Measurements from ENCODE around the gene MYO5B.

DNA sequence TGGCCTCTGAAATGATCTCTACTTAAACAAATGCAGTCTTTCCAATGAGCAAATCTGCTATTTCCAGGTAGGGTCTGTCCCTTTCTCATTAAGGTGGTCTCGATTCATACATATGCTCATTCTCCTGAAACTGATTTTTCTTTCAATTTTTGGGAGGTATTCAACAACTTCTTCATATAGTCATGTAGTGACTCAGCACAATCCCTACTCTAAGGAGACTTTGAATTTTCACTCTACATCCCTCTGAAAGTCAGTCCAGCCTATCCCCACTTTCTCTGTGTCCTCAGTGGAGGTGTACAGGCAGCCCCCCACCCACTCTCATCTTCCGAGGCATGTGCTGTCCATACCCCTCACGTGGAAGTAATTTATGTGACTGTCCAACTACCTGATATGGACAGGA lies 281.7 kb downstream of the MYO5B start:
- TF ChIP-seq, protein P1, sequence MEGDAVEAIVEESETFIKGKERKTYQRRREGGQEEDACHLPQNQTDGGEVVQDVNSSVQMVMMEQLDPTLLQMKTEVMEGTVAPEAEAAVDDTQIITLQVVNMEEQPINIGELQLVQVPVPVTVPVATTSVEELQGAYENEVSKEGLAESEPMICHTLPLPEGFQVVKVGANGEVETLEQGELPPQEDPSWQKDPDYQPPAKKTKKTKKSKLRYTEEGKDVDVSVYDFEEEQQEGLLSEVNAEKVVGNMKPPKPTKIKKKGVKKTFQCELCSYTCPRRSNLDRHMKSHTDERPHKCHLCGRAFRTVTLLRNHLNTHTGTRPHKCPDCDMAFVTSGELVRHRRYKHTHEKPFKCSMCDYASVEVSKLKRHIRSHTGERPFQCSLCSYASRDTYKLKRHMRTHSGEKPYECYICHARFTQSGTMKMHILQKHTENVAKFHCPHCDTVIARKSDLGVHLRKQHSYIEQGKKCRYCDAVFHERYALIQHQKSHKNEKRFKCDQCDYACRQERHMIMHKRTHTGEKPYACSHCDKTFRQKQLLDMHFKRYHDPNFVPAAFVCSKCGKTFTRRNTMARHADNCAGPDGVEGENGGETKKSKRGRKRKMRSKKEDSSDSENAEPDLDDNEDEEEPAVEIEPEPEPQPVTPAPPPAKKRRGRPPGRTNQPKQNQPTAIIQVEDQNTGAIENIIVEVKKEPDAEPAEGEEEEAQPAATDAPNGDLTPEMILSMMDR (IDR thresholded peaks at IDR 0.05; ENCODE audit: insufficient read depth, low read length, poor library complexity, severe bottlenecking), result no peak
- TF ChIP-seq EZH2phosphoT487 (conservative IDR thresholded peaks at IDR 0.05; ENCODE audit: low read length), result no peak
